PC-9 (cell line): ENCODE measurements around the gene PKD2L2.

Experiments used
- CTCF ChIP-seq: fragments of 200-600 bp; sonication (generic); conservative IDR thresholded peaks from 2 replicates; pipeline ENCODE4 v1.6.1; 2017; ENCODE audit warnings: mixed run types, antibody characterized with exemption, mild to moderate bottlenecking, moderate library complexity
- EZH2 ChIP-seq: fragments of 200-600 bp; sonication (generic); IDR thresholded peaks from 2 replicates; pipeline ENCODE4 v1.8.0; 2017; ENCODE audit warnings: antibody characterized with exemption, low read depth

DNA sequence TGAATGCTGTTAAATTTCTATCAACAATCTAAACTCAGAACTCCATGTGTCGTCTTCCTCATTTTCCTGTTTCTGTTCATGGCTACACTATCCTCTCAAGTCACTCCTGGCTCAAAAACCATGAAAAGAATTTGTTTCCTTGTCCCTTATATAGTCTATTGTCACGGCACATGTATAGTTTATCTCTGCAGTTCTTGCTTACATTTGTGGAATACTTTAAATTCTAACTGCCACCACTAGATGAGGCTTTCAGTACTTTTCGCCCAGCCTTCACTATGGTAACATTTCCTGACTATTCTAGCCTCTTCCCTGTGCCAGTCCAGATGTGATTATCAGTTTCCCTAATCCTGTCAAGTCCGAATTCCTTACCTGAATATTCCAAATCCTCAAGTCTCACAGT is 34.6 kb downstream of the PKD2L2 start:
- TF ChIP-seq CTCF (no peak), EZH2 (no peak)
